HG03342 (cell line): ENCODE results near the gene LCMT1.
"Not testable (repeated sequence)": the region's sequence is repeated elsewhere in the genome, so short reads cannot be mapped to it uniquely, and the experiment has no call there.

Experiments used
- ATAC-seq: cut with Tn5 transposase; IDR thresholded peaks from one replicate; pipeline ENCODE4 v1.9.1; 2021; ENCODE audit warnings: mild to moderate bottlenecking, moderate library complexity; ENCODE audit not compliant: unreplicated experiment

LCMT1 gene

DNA sequence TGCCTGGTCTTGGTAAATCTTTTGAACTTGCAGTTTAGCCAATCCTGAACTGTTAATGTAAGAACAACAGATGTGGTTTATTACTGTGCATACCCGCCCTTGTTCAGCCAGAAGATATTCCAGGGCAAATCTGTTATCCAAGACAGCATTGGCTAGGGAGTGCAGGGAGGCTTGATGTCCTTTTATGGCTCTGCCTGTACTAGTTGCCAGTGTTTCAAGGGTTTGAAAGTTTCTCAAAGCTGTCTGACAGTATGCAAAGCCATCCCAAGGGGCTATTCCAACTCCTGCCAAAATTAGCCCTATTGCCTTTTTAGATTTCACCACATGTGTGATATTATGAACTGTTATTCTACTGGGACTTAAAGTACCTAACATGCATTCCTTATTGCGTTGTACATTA is 30.1 kb downstream of the LCMT1 start:
- ATAC-seq, result no peak

DNA sequence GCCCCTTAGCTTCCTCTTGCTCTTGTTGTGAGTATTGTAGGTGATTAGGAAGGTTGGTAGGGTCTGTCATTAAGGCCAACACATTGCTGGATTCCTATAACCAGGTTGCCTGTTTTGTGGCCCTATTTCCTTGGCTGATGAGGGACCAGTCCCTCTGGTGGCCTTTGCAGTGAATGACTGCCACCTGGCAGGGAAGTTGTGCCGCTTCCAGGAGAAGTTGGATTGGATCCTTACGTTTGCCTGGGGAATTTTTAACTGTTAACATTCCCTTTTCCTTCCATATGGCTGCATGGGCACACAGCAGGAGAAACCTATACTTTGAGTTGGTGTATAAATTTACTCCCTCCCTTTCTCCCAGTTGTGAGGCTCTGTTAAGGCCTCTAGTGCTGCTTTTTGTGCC is 32.4 kb downstream of the LCMT1 start:
- no peak for ATAC-seq

DNA sequence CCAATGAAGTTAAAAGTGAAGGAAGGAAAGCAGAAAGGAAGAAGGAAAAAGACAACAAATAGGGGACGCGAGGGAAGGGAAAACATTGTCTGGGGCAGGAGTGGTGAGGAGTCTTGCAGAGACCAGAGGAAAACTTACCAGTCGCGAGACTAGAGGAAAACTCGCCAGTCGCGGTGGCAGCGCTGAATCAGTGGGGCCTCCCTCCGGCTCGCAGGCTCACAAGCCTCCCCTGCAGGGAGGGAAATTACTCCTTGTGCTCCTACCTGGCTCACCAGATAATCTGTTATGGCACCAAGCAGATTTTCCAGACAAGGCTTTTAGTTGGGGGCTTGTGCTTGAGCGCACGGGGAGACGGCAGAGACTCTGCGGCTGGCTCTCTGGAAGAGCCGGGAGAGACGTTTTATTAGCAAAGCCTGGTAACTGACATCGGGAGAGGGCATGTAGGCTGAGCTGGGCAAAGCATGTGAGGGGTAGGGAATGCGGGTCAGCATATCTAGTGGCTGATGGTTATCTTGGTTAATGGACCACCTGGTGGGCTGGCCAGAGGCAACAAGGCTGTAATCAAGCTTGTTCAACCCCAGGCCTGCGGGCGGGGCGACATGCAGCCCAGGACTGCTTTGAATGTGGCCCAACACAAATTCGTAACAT is 37.1 kb downstream of the LCMT1 start:
- ATAC-seq, result no peak

DNA sequence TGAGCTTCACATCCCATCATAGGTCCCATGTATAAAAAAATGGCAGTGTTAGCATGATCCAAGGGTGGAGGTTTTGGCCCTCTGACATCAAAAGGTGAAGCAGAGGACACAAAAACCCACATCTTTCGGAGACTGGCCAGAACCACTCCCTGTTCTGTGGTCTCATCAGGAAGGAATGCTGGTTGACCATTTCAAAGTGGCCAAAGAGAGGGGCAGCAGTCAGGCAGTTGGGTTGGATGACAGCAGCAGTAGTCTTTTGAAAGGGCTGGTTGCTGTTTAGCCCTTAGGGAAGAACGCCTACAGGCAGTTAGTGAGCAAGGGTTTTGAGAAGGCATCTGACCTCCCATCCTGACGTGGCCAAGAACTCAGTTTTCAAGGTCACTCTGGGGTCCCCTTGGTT is 40.5 kb downstream of the LCMT1 start:
- no peak for ATAC-seq

DNA sequence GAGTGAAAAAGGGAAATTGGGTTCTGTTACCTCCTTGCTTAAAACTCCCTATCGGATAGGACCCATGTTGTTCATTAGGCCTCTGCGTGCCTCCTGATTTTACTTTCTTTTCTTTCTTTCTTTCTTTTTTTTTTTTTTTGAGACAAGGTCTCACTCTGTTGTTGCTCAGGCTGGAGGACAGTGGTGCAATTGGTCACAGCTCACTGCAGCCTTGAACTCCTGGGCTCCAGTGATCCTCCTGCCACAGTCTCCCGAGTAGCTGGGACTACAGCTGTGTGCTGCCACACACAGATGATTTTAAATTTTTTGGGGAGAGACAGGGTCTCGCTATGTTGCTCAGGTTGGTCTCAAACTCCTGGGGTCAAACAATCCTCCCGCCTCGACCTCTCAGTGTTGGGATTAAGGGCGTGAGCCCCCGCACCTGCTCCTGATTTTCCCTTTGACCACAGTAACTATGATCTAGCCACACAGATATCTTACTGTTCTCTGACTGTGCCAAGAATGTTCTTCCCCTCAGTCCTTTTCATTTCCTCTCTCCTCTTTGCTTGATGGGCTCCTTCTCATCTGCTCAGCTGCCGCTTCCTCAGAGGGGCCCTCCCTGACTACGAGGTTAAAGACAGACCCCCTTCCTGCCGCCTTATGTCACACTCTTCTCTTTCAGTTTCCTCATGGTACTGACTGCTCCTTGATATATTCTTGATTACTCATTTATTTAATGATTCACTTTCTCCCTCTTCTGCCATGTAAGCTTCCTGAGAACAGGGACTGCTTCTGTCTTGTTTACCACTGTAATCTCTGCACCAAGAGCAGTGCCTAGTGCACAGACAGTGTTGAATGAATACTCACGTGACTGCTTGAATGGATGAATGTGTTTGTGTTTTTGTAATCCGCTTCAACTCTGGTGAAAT is 44.3 kb downstream of the LCMT1 start:
- ATAC-seq, result no peak

DNA sequence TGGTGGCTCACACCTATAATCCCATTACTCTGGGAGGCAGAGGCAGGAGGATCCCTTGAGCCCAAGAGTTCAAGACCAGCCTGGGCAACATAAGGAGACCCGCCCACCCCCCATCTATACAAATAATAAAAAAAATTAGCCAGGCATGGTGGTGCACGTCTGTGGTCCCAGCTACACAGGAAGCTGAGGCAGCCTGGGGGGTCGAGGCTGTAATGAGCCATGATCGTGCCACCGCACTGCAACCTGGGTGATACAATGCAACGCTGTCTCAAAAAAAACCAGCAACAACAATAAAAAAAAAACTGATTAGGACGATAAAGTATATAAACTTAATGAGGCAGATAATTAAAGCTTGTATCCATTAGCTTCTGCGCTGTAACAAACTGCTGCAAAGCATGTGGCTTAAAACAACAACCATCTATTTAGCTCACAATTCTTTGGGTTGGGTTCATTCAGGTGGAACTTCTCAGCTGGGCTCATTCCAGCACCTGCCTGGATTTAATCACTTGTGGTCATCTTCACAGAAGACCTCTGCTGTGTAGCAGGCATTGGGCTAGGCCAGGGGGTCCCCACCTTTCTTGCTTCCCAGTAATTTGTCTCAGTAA is 45.8 kb downstream of the LCMT1 start:
- no peak for ATAC-seq

DNA sequence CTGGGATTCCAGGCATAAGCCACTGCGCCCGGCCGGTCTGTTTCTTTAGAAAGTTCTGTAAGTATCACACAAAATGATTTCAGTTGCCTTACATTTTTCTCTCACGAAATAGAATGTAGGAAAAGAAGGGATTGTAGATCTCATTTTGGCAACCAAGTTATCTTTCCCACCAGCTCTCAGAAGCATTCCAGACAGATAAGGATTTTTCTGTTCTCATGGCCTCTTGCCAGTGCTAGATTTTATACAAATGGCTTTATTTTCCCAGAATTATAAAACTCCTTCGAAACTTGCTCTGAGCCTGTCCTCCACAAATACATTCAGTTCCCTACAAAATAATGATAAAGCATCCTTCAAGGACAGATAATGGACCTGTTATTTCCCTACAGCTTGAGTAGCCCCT is 46.9 kb downstream of the LCMT1 start:
- ATAC-seq, result no peak

DNA sequence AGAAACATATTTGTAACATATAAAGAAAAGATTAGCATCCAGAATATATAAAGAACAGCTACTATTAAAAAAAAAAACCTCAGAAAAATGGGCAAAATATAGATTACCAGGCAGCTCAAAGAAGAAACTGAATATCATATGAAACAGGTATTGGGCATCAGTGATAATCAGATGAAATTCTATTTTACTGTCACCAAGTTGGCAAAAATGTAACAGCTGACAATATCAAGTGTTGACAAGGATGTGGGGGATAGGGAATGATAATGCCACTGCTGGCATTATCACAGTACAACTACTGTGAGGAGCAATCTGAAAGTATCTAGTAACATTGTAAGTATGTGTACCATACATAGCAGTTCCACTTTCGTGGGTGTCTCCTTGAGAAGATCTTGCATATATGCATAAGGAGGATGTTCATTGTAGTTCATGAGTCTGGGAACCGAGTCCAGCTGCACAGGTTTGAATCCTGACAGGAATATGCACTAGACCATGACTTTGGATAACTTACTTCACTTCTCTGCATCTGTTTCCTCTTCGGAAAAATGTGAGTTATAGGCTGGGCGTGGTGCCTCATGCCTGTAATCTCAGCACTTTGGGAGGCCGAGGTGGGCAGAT is 50.3 kb downstream of the LCMT1 start:
- no peak for ATAC-seq

DNA sequence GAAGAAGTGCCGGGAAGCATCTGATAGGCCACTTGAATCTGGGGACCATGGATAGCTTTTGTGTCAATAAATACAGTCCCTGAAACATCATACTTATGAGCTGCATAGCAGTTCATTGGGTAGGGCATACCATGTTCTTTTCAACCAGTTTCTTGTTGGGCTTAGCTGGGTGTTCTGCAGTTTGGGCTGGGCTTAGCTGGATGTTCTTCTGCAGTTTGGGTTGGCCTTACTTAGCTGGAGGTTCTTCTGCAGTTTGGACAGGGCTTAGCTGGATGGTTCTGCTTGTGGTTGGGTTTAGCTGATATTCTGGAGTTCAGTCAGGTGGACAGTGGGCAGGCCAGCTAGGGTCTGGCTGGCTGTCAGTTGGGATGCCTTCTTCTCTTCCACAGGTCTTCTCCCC is 52.1 kb downstream of the LCMT1 start:
- no peak for ATAC-seq

DNA sequence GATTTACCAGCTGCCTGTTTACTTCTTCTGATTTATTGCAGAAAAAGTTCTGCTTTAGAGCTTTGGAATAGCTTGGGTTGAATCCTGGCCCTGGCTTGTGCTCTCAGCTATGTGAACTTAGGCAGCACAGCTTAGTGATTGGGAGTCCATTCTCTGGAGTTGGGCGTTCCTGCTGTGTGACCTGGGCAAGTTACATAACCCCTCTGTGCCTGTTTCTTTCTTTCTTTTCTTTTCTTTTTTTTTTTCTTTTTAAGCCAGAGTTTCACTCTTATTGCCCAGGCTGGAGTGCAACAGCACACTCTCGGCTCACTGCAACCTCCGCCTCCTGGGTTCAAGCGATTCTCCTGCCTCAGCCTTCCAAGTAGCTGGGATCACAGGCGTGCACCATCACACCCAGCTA is 53.7 kb downstream of the LCMT1 start:
- no peak for ATAC-seq

DNA sequence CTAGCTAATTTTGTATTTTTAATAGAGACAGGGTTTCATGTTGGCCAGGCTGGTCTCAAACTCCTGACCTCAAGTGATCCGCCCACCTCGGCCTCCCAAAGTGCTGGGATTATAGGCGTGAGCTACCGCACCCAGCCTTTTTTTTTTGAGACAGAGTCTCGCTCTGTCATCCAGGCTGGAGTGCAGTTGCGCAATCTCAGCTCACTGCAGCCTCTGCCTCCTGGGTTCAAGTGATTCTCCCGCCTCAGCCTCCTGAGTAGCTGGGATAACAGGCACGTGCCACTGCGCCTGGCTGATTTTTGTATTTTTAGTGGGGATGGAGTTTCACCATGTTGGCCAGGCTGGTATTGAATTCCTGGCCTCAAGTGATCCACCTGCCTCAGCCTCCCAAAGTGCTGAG is 56.4 kb downstream of the LCMT1 start:
- ATAC-seq, result not testable (repeated sequence)

DNA sequence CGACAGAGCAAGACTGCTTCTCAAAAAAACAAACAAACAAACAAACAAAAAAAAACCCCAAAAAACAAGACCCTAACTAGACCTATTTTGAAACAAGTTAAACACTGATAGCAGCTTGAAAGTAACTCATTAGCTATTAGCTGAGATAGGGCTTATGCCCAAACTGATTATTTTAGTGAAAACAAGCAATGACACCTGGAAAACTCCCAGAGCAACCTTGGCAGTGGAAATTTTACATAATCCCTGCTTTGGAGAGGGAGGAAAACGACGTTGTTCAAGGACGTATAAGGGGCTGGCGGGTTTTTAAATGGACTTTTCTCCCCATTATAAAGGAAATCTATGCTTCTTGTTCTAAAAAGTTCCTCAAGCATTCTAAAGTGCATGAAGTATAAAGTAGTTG is 59.8 kb downstream of the LCMT1 start:
- no peak for ATAC-seq

DNA sequence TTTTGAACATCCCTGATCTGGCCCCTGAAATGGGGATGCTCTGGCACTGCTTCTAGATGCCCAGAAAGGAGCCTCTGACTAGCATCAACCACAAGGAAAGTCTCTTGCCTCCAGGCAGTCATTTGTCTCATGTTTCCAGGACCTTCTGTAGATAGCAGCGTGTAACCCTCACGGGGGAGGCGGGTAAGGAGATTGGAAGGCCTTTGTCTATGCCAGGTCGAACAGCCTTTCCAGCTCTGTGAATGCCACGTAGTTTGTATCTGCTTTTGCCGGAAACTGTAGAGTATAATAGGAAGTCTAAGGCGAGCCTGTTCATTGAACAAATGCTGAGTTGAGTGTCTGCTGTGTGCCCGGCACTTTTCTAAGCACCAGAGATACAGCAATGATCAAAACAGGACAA is 61.3 kb downstream of the LCMT1 start:
- no peak for ATAC-seq

DNA sequence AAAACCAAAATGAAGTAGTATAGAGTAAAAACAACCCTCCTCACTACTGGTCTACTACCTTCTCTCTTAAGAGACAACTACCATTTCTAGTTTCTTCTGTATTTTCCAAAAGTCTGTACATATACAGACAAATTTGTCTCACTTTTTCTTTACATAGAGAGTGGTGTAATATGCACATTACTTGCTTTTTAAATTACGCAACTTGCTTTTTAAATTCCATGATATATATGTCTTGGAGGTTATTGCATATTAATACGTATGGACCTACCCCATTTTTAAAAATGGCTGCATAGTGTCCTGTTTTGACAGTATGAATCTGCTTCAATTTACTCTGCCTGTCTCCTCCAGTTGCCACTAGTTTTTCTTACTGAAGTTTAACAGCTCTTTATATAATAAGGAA is 62.7 kb downstream of the LCMT1 start:
- no peak for ATAC-seq

DNA sequence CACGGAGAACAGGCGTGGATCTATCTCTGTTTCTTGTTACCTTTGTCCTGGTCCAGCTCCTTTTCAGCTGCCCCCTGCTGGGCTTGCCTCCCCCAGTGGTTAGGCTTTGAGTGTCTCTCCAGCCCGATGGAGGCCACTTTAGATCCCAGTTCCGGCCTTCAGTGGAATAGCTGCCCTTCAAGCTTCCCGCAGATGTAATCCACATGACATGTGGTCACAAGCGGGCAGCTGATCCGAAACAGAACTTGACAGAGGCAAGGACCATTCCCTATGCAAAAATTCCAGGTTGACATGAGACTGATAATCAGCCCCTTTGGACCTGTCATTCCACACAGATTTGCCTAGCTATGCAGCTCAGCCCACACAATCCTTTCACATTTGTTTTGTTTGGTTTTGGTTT is 64.6 kb downstream of the LCMT1 start:
- no peak for ATAC-seq

DNA sequence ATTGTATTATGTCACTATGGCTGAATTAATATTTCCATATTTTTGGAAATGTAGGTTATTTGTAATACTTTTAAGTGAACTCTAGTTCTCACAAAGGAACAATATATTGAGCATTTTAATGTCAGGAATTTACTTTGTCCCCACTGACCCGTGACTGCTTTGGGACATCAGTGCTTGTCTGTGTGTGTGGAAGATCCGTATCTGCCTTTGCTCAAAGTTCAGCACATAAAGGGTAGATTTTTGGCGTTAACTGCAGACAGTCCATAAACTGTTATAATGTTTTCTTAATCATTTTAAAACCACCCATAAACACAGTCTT is 65.9 kb downstream of the LCMT1 start:
- ATAC-seq, result no peak

DNA sequence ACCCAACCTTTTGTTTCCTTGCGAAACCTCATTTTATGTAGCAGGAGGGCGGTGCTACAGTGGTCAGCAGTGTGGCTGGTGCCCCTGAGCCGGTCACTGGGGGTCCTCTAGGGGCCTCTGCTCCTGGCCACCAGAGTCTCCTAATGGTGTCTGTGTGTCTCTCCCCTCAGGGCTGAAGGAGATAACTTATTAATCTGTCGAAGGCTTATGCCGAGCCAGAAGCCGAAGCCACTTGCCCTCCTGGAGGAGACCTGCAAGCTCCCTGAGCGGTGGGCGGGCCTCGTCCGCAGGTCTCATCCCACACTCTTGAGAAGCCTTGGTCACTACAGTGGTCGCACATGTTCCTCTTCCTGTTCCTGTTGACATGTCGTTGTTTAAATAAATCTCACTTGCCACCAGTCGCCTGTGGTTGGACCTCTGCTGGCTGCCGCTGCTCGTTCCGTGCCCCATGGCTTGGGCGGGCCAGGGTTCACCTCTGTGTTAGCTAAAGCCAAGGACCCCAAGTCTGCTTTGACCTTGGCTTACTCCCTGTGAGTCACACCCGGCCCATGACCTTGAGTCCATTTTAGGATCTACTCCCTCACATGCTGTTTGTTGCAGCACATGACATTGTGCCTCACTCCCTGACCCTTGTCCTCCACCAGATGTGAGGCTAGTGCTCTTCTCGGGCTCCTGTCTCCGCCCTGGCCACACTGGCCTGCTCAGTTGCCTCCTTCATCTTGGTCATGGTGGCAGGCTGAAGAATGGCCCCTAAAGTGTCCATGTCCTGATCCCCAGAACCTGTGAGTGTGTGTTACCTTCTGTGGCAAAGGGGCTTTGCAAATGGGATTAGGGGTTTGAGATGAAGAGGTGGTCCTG is 66.5 kb downstream of the LCMT1 start:
- ATAC-seq, result no peak

DNA sequence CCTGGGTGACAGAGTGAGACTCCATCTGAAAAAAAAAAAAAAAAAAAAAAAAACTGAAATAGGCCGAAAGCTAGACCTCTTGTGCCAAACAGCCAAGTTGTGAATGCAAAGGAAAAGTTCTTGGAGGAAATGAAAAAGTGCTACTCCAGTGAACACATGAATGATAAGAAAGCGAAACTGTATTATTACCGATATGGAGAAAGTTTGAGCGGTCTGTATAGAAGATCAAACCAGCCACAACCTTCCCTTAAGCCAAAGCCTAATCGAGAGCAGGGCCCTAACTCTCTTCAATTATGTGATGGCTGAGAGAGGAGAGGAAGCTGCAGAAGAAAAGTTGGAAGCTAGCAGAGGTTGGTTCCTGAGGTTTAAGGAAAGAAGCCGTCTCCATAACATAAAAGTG is 69.7 kb downstream of the LCMT1 start:
- not testable (repeated sequence) for ATAC-seq

DNA sequence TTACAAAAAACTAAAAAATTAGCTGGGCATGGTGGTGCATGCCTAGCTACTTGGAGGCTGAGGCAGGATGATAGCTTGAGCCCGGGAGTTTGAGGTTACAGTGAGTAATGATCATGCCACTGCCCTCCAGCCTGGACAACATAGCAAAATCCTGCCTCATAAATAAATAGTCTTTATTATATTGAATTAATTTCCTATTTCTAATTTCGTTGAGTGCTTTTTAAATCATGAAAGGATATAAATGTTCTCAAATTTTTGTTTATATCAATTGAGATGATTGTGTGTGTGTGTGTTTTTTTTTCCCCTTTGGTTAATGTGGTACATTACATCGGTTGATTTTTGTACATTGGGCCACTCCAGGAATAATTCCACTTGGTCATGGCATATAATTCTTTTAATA is 73.2 kb downstream of the LCMT1 start:
- no peak for ATAC-seq

DNA sequence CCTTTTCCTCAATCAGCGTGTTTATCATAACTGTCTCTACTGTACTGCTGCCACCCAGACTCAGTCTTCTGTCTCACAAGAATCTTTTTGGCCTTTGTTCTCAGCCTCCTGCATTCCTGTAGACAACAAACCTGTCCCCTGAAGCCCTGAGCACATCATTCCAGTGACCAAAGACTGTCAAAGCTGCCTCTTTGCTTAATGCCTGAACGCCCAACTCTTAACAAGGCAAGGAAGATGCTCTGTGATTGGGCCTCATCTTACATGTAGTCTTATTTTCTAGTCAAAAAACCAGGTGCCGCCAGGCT is 75.9 kb downstream of the LCMT1 start:
- no peak for ATAC-seq

DNA sequence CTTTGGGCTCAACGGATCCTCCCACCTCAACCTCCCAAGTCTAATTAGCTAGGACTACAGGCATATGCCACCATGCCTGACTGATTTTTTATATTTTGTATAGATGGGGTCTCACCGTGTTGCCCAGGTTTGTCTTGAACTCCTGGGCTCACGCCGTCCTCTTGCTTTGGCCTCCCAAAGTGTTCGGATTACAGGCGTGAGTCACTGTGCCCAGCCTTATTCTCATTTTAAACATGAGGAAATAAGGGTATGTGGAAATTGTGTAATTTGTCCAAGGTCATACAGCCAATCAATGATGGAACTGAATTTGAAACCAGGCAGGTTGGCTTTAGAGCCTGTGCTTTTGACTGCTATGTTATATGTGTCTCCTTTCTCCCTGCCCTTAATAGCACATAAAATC is 77.8 kb downstream of the LCMT1 start:
- no peak for ATAC-seq
